IPS-11a (cell line): ENCODE data around the gene EPN2.
"Not testable (repeated sequence)": the region's sequence is repeated elsewhere in the genome, so short reads cannot be mapped to it uniquely, and the experiment has no call there.

Experiments
- H3K4me3 ChIP-seq: one replicate; pipeline ENCODE4 v1.5.1; 2013; ENCODE audit warnings: low read depth, low read length, control low read depth

EPN2 gene

DNA sequence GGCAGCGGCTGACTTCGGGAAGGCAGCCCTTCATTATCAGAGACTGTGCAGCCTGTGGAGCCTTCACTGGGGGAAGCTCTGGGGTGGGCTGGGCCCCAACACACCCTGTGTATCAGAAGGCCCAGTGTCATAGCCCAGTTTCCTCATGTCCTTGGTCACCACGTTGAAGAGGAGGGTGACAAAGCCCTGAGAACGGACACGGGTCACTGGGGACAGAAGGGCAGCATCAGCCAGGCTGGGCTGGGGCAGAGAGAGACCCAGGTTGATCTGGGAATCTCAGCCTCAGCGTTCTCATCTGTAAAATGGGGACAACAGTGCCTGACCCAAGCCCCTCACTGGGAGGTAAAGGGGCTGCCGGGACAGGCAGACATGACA is 106.1 kb downstream of the EPN2 start:
- H3K4me3 ChIP-seq = no peak overlapping the region

DNA sequence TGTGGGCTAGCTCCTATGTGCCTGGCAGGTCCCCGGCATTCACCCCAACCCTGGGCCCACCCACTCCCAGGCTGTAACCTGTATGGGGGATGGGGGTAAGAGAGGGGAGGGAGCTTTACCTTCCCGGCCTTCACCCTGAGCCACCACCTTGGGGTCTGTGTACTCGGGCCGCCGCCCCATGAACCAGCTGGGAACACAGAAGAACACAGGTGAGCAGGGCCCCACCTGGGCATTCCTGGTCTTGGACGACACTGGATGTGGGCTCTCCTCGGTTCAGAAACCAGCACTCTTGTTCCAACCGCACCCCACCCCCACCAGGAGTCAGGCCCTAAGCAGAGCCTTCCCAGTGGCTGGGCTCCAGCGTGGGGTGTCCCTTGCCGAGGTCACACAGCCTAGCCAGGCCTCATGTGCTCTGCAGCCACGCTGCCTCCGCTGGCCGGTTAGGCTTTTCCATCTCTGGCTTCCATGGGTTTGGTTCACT is 106.5 kb downstream of the EPN2 start:
- no peak overlapping the region for H3K4me3 ChIP-seq

DNA sequence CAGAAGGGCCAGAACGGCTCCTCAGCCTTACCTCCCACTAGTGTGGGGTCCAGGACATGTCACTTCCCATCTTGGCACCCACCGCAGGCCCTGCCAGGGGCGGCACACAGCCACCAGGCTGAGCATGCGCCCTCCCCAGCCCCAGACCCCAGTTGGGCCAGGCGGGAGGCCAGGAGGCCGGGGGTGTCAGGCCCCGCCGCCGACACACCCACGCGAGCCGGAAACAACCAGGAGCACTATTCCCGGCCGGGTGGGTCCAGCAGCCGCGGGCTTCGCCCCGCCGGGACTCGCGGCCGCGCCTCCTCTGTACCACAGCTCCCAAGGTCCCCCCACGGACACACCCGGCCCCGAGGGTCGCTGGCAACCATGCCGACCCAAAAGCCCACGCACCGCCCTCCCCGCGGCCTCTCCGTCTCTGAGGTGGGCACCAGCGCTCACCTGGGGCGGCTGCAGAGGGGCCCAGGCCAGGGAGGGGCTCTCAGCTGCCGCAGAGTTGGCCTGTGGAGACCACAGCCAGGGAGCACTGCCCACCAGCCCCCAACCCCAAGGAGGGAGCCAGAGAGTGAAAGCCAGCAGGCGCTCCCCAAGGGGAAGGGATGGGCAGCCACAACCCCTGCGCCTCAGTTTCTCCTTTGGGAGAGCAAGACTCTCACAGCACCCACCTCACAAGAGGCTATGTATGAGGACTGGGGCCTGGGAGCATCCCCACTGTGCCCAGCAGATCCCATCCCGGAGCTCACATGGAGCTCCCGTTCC is 107.3 kb downstream of the EPN2 start:
- no peak overlapping the region for H3K4me3 ChIP-seq

DNA sequence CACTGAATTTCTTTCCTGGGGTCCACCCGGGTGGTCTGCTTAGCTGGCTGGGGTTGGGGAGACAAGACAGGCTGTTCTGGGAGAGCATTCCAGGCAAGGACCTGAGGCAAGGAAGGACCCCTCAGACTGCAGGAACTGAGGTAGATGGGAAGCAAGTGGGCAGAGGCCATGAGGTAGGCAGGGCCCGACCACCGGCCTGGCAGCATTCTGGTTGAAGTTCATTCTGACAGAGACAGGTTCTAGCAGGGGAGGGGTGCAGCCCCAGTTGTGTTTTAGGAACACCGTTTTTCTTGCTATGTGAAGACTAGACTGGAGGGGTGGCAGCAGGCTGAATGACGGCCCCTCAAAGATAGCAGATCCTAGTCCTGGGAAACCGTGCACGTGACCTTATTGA is 107.9 kb downstream of the EPN2 start:
- H3K4me3 ChIP-seq = no peak overlapping the region

DNA sequence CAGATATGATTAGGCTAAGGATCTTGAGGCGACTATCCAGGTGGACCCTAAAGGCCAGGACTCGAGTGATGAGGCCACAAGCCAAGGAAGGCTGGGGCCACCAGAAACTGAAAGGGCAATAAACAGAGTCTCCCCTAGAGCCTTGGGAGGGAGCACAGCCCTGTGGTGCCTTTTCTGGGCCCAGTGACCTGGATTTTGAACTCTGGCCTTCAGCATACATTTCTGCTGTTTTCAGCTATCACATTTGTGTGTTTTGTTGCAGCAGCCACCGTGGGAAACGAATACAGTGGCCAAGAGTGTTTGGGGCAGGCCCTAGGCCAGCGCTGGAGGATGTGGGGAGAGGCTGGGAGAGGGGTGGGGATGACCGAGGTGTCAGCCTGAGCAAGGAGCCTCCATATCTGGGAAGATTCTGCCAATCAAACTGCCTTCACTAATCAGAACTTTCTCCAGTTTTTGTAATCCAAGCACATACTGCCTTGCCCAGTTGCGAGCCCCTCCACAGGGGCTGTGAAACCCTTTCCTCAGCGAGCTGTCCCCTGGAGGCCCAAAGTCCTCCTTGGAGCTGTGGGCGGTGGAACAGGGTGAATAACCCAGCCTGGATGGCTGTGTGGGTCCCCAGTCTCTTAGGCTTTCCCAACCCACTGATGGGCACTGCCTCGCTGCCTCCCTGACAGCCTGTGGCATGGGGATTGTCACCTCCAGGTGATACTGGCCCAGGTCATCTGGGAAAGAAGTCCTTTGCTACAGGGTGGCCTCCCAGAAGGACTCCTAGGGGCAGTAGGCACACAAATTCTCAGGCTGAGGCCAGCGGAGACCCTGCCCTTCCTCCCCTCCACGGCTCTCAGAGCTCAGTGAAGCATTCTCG is 108.6 kb downstream of the EPN2 start:
- H3K4me3 ChIP-seq = no peak overlapping the region

DNA sequence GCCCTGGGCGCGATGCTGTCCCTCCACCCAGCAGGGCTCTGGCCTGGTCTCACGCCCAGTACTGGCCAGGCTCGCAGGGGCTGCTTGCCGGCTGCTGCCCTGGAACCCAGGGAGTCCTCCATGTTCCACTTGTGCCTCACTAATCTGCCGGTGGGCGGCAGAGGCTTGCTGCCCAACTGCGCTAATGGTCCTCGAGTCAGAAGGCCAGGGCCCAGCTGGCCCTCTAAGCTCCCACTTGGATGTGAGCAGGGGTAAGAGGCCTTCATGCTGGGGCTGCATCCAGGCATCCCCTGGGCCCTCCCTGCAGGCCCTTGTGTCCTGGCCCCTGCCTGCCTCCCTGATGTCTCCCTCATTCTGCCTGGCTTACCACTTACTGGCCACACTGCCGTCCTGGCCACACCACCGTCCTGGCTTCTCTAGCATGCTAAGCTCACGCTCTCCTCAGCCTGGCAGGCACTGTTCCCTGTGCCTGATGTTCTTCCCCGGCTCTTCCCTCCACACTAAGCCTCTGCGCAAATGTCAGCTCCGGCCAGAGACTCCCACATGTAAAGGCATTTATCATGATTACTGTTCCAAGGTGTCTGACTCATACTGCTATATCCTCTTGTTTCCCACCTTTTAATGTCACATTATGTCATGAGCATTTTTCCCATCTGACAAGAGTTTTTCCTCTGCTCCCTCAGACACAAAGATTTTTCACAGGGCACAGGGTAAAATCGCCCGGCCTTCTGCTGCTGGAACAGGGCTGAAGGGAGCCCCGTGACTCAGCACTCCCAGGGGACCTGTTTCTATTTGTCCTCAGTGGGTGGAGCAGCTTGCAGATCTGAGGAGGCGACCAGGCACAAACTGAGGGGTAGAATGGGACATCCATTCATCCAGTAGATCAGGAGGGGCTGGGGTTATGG is 109.4 kb downstream of the EPN2 start:
- H3K4me3 ChIP-seq = no peak overlapping the region

DNA sequence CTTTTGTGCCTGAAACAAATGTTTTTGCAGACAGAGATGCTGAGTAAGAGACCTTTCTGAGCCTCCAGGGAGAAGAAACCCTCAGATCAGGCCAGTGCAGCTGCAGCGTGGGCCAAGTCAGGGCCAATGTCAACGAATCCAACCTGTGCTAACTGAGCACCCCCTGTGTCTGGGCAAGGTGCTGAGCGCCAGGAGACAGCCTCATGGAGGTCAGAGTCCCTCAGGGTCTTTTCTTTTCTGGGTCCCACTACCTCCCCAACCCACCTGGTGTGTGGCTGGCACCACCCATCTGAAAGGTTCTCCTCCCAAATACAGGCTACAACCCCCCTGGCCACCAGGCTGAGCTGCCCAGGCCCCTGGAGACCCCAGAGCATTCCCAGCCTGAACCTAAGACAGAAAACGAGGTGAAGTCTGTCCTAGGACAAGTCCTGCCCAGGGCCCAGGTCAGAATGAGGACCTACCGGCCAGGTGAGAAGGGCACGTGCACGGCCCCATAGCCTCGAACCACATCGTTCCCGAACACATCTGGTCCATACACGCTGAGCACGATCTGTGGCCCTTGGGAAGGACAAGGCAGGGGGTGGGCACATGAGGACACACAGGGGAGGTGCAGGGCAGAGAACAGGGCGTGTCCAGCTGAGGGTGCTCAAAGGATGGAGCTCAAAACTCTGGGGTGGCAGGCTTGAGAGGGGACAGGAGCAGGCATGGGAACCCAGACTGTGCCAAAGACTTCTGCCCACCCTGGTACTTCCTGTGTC is 110.3 kb downstream of the EPN2 start:
- H3K4me3 ChIP-seq = no peak overlapping the region

DNA sequence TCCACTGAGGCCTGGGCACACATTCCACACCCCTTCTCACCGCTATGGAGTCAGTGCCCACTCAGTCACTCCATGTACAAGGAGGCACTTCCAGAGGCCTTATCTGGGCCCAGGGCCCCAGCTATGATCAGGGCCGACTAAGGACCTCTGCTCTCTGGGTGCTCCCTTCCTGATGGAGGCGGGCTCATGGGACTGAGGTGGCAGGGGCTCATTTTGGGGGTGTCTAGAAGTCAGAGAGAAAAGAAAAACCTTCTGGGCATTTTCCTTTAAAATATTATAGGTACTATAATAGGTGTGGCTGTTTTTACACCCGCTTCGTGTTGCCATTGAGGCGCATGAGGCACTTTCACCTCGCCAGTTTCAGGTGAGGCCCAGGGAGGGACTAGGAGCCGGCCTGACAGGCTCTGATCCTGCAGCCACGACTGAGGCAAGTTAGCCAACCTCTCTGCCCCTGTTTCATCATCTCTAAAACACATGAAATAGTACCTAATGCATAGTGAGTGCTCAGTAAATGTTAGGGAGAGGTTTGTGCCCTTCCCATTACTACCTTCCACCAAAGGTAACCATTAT is 111.0 kb downstream of the EPN2 start:
- H3K4me3 ChIP-seq = no peak overlapping the region

DNA sequence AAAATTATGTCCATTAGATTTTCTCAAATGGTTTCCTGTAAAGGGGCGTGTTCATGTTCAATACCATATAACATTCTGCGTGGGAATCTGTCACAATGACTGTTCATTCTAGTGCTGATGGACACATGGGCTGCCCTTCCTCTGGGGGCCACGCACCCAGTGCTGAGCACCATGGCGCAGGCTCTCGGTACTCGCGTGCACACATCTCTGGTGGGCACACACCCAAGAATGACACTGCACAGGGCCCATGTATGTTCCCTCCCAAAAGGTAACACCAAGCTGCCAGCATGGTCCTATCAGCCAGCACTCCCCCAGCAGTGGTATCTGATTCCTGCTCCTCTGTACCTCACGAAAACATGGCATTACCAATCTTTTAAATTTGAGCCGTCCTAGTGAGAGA is 111.6 kb downstream of the EPN2 start:
- H3K4me3 ChIP-seq = no peak overlapping the region

DNA sequence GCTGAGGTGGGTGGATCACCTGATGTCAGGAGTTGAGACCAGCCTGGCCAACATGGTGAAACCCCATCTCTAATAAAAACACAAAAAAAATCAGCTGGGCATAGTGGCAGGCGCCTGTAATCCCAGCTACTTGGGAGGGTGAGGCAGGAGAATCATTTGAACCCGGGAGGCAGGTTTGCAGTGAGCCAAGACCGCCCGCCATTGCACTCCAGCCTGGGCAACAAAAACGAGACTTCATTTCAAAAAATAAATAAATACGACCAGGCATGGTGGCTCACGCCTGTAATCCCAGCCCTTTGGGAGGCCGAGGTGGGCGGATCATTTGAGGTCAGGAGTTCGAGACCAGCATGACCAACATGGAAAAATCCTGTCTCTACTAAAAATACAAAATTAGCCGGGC is 116.2 kb downstream of the EPN2 start:
- not testable (repeated sequence) for H3K4me3 ChIP-seq

DNA sequence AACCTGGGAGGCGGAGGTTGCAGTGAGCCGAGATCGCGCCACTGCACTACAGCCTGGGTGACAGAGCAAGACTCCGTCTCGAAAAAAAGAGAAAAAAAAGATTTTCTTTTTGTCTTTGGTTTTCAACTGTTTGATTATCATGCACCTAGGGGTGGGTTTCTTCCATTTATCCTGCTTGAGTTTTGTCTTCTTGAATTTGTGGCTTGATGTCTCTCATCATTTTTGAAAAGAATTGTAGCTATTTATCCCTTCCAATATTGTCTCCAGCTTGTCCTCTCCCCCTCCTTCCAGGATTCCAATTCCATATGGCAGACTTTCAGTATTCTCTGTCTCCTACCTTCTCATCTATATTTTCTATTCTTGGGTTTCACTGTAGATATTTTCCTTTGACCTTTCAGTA is 117.6 kb downstream of the EPN2 start:
- H3K4me3 ChIP-seq = no peak overlapping the region

DNA sequence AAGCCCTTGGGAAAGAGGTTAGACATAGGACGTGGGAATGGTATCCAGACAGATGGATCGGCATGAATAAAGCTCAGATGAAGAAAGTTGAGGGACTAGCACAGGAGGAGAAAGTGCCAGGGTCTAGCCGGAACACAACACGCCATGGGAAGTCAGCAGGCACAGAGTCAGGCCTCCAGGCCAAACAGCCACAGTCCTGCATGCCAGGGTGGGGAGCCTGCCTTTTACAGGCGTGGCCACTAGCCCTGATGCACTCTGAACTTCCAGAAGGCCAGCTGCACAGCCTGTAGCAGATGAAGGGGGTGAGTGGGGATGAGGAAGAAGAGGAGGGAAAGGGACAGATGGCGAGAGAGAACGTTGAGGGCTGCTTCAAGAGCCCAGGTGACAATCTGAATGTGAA is 120.2 kb downstream of the EPN2 start:
- no peak overlapping the region for H3K4me3 ChIP-seq

DNA sequence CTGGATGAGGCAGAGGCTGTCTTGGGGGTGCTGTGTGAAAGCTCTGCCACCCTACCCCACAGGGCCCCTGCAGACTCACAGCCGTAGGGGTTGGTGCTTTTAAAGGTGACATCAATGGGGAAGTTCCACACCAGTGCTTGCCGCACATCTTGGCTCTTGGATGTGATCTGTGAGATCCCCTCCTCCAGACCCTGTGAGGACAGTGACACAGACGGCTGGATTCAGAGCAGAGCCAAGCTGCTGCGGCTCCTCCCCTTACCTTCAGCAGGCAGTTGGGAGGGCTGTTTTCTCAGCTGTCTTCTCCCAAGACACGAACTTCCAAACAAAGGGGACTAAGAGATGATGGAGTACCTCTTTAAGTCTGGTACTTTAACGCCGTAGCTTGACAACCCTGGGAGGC is 120.6 kb downstream of the EPN2 start:
- H3K4me3 ChIP-seq = no peak overlapping the region

DNA sequence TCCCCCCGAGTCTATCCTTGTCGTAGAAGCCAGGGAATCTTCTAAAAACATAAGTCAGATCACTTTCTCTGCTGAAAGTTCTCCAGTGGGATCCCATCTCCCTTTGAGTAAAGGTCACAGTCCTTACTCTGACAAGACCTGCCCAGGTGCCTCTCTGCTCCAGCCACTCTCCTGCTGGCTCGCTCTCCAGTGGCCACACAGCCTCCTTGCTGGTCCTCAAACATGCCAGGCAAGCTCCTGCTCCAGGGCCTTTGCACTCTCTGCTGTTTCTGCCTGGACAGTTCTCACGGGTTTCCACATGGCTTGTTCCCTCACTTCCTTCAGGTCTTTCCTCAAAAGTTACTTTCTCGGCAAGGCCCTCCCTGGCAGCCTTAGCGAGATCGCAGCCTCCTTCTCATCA is 122.0 kb downstream of the EPN2 start:
- H3K4me3 ChIP-seq = no peak overlapping the region

DNA sequence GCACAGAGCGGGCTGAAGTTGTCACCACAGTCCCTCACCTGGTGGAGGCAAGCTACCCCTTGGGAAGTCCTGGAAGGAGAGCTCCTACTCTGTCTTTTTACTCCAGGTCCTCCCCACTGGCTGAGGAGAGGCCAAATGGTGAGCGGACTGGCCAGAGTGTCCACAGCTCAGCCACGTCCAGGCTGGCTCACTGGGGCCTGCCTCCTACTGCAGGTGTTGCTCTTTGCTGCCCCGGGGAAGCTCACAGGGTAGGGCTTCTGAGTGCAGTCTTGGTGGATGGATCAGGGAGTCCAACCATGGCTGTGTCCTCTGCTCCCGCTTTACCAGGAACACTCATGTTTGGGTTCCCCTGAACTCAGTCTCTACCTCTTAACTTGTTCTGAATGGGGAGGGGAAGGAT is 122.7 kb downstream of the EPN2 start:
- no peak overlapping the region for H3K4me3 ChIP-seq

DNA sequence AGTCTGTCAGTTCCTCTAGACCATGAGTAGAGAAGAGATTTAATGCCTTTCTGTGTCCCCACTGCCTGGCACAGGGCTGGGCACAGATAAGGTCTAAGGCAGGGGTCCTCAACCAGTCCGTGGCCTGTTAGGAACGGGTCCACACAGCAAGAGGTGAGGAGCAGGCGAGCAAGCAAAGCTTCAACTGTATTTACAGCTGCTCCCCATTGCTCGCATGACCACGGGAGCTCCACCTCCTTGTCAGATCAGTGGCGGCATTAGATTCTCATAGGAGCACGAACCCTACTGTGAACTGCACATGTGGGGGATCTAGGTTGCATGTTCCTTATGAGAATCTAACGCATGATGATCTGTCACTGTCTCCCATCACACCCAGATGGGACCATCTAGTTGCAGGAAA is 123.6 kb downstream of the EPN2 start:
- no peak overlapping the region for H3K4me3 ChIP-seq

DNA sequence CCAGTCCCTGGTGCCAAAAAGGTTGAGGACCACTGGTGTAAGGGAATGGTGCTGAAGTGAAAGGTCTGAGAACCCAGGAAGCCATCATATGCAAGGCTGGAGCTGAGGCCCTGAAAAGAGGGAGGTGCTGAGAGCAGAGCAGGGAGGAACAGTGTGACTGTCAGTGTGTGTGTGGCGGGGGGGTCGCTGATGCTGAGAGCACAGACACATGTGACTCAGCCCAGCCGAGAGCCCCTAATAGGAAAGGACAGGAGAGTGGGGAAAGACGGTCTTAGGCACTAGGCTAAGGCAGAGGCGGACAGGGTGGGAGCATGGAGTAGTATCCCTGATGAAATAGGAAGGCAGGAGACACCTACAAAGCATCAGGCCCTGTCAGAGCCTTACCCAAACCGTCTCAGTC is 124.2 kb downstream of the EPN2 start:
- H3K4me3 ChIP-seq = no peak overlapping the region

DNA sequence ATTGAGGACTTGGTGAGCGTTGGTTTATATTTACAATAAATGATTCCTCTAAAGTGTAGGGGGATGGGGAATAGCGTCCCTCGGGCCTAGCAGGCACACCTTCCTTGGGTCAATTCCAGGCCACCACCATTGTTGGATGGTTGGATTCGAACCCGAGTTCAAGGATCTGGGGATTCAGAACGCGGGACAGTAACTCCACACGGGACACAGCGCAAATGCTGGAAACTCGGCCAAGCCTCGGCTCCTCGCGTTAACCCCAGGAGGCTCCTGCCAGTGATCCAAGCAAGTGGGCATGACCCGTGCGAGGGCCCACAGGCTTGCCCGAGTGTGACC is 124.7 kb downstream of the EPN2 start:
- peak overlapping the region; percentile 71 for H3K4me3 ChIP-seq

DNA sequence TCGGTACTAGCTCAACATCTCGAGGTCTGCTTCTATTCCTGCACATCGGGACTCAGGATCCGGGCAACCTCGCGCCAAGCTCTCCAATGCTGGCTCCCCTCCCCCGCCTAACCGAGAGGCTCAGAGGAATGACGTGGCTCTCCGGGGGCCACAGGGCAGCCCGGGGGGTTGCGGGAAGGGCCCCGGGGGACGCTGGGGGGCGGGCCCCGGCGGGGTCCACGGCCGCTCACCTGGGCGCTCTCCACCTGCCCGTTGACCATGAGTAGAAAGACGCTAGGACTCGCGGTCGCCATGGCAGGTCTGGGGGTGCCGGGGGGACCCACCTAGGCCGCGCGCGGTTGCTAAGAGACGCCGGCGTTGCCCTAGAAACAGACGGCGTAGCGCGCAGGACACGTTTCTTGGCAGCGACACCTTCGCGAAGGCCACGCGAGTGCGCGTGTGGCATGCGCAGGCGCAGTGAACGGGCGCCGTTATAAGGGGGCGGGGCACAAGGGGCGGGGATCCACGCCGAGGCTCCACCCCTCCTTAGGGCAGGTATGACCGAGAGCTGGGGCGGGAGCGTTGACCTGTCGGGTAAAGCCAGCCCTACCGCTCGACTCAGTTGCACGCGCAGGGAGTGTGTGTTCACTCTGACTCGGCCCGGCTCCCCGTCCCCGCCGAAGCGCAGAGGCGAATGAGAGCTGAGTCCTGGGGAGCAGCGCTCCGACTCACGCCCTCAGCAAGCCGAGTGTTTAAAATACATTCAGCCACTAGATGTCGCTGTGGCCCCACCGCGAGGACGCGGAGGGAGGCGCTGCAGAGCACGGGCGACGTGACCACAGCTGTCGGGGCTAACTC is 125.3 kb downstream of the EPN2 start, which contains the start of gene B9D1:
B9D1 (minus strand) TSS at position 447 of the 837 bp plus-strand sequence; CDS start at position 293, 154 bp downstream.
- peak within 1 kb of the TSS; percentile 71 for H3K4me3 ChIP-seq
